K562 (cell line): Measurements from ENCODE around the gene POLR3A.

Experiments
- DDX20 ChIP-seq: fragments of 450-650 bp; IDR thresholded peaks from 2 replicates; pipeline ENCODE4 v1.6.1; 2016; ENCODE audit warnings: missing genetic modification characterization, low read depth, mild to moderate bottlenecking, missing compliant biosample characterization, moderate library complexity
- E2F3 ChIP-seq: fragments of 250-450 bp; sonication (Bioruptor Pico); IDR thresholded peaks from 2 replicates; pipeline ENCODE4 v1.4.0; 2020; ENCODE audit warnings: mild to moderate bottlenecking
- POLR2A ChIP-seq: fragments of 450-650 bp; conservative IDR thresholded peaks from 2 replicates; pipeline ENCODE4 v1.6.1; 2016
- TAF1 ChIP-seq: IDR thresholded peaks from 2 replicates; pipeline ENCODE4 v1.6.1; 2011; ENCODE audit warnings: mild to moderate bottlenecking, low read length, moderate library complexity; ENCODE audit not compliant: insufficient read depth, control insufficient read depth, severe bottlenecking; ENCODE audit errors: extremely low read depth
- ZBTB17 ChIP-seq: fragments of 450-650 bp; formaldehyde crosslinking; IDR thresholded peaks from 2 replicates; pipeline ENCODE4 v1.4.0; 2020; ENCODE audit warnings: mild to moderate bottlenecking
- ZNF24 ChIP-seq: fragments of 450-650 bp; IDR thresholded peaks from 2 replicates; pipeline ENCODE4 v1.6.1; 2016
- ZNF274 ChIP-seq: IDR thresholded peaks from 2 replicates; pipeline ENCODE4 v1.6.1; 2011; ENCODE audit warnings: low read depth, mild to moderate bottlenecking, low read length, moderate library complexity, borderline replicate concordance
- TF ChIP-seq, protein P1 (sequence below): sonication (generic); formaldehyde crosslinking; IDR thresholded peaks from 2 replicates; pipeline ENCODE4 v1.8.0; 2023; ENCODE audit warnings: mild to moderate bottlenecking, missing genetic modification reagents
- TF ChIP-seq, protein P2 (sequence below): fragments of 250-450 bp; sonication (Bioruptor Pico); IDR thresholded peaks from 2 replicates; pipeline ENCODE4 v1.4.0; 2020
- TF ChIP-seq, protein P3 (sequence below): fragments of 250-450 bp; sonication (Bioruptor Pico); IDR thresholded peaks from 2 replicates; pipeline ENCODE4 v1.5.0; 2020; ENCODE audit warnings: mild to moderate bottlenecking, borderline replicate concordance
- TF ChIP-seq, protein P4 (sequence below): fragments of 250-450 bp; sonication (Bioruptor Pico); IDR thresholded peaks from 2 replicates; pipeline ENCODE4 v1.5.0; 2021; ENCODE audit warnings: mild to moderate bottlenecking, borderline replicate concordance

DNA sequence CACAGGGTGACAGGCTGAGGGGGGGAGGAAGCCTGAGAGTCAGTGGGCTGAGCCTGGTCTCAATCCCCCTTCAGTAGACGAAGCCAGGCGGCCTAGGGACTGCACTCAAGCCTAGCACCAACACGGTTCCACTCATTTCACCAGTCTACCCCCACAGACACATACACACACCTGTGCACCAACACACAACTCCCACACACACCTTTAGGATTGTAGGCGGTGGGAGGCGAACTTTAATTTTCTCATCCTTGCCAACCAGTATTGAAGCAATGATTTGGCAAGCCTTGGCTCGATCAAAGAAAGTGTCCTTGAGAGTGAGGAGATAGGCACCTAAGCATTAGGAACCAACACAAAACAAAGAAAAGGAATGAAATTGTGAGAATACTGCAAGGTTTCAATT is 19.7 kb downstream of the POLR3A start:
- TF ChIP-seq ZNF24, result no peak
- TF ChIP-seq, protein P1, sequence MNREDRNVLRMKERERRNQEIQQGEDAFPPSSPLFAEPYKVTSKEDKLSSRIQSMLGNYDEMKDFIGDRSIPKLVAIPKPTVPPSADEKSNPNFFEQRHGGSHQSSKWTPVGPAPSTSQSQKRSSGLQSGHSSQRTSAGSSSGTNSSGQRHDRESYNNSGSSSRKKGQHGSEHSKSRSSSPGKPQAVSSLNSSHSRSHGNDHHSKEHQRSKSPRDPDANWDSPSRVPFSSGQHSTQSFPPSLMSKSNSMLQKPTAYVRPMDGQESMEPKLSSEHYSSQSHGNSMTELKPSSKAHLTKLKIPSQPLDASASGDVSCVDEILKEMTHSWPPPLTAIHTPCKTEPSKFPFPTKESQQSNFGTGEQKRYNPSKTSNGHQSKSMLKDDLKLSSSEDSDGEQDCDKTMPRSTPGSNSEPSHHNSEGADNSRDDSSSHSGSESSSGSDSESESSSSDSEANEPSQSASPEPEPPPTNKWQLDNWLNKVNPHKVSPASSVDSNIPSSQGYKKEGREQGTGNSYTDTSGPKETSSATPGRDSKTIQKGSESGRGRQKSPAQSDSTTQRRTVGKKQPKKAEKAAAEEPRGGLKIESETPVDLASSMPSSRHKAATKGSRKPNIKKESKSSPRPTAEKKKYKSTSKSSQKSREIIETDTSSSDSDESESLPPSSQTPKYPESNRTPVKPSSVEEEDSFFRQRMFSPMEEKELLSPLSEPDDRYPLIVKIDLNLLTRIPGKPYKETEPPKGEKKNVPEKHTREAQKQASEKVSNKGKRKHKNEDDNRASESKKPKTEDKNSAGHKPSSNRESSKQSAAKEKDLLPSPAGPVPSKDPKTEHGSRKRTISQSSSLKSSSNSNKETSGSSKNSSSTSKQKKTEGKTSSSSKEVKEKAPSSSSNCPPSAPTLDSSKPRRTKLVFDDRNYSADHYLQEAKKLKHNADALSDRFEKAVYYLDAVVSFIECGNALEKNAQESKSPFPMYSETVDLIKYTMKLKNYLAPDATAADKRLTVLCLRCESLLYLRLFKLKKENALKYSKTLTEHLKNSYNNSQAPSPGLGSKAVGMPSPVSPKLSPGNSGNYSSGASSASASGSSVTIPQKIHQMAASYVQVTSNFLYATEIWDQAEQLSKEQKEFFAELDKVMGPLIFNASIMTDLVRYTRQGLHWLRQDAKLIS, result no peak
- TF ChIP-seq, protein P2, sequence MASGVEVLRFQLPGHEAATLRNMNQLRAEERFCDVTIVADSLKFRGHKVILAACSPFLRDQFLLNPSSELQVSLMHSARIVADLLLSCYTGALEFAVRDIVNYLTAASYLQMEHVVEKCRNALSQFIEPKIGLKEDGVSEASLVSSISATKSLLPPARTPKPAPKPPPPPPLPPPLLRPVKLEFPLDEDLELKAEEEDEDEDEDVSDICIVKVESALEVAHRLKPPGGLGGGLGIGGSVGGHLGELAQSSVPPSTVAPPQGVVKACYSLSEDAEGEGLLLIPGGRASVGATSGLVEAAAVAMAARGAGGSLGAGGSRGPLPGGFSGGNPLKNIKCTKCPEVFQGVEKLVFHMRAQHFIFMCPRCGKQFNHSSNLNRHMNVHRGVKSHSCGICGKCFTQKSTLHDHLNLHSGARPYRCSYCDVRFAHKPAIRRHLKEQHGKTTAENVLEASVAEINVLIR (CRISPR knock-in tag), result no peak
- TF ChIP-seq, protein P3, sequence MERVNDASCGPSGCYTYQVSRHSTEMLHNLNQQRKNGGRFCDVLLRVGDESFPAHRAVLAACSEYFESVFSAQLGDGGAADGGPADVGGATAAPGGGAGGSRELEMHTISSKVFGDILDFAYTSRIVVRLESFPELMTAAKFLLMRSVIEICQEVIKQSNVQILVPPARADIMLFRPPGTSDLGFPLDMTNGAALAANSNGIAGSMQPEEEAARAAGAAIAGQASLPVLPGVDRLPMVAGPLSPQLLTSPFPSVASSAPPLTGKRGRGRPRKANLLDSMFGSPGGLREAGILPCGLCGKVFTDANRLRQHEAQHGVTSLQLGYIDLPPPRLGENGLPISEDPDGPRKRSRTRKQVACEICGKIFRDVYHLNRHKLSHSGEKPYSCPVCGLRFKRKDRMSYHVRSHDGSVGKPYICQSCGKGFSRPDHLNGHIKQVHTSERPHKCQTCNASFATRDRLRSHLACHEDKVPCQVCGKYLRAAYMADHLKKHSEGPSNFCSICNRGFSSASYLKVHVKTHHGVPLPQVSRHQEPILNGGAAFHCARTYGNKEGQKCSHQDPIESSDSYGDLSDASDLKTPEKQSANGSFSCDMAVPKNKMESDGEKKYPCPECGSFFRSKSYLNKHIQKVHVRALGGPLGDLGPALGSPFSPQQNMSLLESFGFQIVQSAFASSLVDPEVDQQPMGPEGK (CRISPR knock-in tag), result no peak
- no peak for TF ChIP-seq TAF1
- no peak for TF ChIP-seq ZBTB17 (CRISPR knock-in tag)
- TF ChIP-seq POLR2A, result no peak
- no peak for TF ChIP-seq E2F3 (CRISPR knock-in tag)
- no peak for TF ChIP-seq ZNF274
- TF ChIP-seq, protein P4, sequence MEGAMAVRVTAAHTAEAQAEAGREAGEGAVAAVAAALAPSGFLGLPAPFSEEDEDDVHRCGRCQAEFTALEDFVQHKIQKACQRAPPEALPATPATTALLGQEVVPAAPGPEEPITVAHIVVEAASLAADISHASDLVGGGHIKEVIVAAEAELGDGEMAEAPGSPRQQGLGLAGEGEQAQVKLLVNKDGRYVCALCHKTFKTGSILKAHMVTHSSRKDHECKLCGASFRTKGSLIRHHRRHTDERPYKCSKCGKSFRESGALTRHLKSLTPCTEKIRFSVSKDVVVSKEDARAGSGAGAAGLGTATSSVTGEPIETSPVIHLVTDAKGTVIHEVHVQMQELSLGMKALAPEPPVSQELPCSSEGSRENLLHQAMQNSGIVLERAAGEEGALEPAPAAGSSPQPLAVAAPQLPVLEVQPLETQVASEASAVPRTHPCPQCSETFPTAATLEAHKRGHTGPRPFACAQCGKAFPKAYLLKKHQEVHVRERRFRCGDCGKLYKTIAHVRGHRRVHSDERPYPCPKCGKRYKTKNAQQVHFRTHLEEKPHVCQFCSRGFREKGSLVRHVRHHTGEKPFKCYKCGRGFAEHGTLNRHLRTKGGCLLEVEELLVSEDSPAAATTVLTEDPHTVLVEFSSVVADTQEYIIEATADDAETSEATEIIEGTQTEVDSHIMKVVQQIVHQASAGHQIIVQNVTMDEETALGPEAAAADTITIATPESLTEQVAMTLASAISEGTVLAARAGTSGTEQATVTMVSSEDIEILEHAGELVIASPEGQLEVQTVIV (CRISPR knock-in tag), result no peak
- no peak for TF ChIP-seq DDX20
